HG03442 (cell line): ENCODE data around the gene TRRAP.

Source experiments
- ATAC-seq: cut with Tn5 transposase; IDR thresholded peaks from one replicate; pipeline ENCODE4 v1.9.1; 2021; ENCODE audit warnings: mild to moderate bottlenecking, moderate library complexity; ENCODE audit not compliant: unreplicated experiment

TRRAP gene

DNA sequence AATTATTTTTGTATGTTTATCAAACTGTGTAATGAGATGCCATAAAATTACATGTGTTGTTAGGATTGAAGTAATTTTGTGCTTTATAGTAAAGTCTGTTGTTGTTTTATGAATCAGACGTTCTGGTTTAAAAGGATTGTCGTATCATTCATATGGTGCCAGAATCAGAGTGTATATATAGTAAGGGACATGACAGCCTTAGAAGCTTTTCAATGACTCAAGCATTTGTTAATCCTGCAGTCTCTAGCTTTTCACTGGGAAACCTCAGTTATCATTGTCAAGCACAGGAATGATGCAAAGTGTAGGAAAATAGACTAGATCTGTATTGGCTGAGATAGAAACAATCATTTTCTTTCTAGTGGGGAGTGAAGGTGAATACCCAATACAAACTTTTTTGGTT lies 57.5 kb downstream of the TRRAP start:
- ATAC-seq = no peak

DNA sequence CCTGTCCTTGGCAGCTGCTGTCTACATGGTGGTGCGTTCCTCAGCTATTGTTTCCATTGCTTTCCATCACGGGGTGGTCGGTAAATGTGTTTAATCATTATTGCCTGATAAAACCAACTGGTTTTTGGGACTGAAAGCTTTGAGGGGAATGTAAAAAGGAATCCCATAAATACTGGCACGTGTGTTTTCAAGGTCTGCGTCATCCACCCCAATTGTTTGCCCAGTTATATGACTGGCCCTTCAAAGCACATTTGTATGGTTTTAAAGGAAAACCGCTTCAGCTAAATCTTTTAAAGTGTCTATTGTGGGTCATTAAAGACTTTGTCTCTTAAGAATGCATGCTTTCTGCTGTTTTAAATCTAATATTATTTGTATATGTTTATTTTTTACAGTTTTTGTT lies 65.0 kb downstream of the TRRAP start:
- ATAC-seq = no peak

DNA sequence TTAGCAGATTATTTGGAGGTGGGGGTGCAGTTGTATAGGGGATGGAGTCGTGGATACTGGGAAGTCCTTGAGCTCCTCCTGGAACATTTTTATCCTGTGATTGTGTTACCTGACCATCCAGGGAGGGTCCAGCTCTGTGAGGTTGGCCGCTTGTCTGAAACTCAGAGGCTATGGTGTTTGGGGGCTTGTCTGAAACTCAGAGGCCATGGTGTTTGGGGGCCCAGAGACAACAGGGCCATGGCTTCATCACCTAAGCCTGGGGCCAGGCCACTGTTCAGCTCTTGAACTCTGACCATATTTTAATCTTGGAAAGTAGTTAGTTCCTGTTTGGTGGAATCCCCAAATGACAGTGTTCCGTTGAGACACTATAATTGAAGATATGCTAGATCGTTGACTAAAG lies 66.1 kb downstream of the TRRAP start:
- no peak for ATAC-seq

DNA sequence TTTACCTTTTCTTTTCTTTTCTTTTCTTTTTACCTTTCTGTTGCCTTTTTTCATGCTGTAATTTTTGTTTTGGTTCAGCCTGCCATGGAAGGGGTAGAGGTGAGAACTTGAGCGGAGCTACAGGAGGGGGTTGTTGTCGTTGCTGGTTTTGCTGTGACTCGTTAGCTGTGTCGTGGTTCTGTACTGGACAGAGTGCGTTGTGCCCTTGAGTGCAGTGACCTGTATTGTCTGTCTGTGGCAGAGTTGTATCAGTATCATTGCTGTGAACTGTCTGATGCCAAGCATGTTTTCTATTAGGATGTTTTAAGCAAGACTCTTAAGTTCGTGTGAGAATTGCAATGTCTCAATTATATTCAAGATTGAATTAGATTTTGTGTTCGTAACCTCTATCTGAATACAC lies 67.5 kb downstream of the TRRAP start:
- no peak for ATAC-seq

DNA sequence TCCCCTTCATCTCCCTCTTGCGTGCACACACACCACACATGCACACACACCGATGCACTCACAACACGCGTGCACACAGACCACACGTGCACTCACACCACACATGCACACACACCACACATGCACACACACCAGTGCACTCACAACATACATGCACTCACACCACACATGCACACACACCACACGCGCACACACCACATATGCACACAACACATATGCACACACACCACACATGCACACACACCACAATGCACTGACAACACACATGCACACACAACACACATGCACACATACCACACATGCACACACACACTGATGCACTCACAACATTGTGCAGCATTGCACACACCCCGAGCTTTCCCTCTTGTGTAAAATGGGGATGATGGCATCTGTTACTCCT lies 68.1 kb downstream of the TRRAP start:
- no peak for ATAC-seq

DNA sequence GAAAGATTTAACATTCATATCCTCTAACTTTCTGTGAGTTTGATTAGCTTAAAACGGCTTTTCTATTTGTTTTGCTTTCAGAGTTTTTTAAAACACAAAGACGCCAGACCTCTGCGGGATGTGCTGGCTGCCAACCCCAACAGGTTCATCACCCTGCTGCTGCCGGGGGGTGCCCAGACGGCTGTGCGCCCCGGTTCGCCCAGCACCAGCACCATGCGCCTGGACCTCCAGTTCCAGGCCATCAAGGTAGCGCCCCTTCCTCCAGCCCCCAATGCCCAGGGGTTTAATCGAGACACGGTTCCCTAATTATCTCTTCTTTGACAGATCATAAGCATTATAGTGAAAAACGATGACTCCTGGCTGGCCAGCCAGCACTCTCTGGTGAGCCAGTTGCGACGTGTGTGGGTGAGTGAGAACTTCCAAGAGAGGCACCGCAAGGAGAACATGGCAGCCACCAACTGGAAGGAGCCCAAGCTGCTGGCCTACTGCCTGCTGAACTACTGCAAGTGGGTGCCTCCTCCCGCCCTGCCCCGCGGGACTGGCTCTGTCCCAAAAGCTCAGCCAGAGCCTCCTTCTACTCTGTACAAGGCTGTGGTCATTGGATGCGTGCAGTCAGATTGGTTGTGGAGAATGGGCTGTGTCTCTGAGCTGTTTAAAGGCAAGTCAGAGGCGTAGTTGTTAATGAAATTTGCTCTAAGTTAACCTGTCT lies 71.2 kb downstream of the TRRAP start:
- ATAC-seq = no peak

DNA sequence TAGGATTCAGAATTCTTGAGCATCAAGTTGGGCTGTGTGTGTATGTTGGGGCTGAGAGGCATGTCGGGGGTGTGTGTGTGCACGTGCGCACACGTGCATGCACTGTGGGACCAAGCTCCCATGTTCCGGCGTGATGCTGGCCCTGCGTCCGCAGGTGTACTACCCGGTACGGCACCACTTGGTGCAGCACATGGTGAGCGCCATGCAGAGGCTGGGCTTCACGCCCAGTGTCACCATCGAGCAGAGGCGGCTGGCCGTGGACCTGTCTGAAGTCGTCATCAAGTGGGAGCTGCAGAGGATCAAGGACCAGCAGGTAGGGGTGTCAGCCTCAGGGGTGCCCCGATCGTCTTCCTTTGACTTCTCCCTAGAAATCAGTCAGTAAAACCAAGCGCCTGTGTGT lies 77.7 kb downstream of the TRRAP start:
- ATAC-seq = no peak

DNA sequence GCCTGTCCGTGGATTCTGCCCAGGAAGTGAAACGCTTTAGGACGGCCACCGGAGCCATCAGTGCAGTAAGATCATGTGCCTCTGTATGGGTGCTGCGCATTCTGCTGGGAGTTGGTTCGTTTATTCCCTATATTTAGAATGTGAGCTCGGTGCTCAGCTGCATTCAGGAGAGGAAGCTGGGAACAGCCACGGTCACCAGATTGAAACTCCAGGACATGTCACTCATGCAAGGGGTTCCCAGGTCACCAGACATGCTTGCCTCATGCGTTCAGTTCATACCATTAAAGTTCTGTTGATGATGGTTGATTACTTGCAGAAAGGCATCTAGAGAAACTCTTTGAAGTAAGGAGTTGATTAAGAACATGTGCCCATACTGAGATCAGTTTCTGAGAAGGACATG lies 78.1 kb downstream of the TRRAP start:
- no peak for ATAC-seq

DNA sequence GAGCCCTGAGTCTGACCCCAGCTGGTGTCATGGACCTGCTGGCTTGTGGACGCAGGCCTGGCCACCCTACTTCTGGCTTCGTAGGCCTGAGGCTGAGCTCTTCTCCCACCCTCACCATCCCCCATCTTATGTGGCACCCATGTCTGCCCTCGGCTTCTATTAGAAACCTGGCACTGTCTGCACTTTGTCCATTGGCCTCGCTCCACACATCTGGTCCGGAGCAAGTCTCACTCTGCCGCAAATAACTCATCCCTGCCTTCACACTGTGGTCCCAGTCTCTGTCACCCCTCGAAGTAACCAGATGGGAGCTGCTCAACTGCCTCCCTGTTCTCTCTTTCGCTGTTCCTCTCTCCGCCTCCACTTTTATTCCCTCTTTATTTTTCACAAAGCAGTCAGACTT lies 78.6 kb downstream of the TRRAP start:
- ATAC-seq = no peak

DNA sequence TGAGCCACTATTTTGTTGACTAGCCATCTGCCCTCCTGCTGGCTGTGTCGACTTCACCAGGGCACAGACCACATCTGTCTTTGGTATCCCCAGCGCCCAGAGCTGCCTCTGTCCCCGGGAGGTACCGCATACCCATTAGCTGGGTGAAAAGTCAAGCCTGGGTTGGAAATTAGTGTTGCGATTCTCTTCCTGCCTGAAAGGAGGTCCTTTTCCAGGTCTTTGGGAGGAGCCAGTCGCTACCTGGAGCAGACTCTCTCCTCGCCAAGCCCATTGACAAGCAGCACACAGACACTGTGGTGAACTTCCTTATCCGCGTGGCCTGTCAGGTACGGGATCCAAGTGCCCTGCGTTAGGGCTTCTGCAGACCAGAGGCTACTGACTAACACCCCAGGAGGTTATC lies 79.4 kb downstream of the TRRAP start:
- no peak for ATAC-seq

DNA sequence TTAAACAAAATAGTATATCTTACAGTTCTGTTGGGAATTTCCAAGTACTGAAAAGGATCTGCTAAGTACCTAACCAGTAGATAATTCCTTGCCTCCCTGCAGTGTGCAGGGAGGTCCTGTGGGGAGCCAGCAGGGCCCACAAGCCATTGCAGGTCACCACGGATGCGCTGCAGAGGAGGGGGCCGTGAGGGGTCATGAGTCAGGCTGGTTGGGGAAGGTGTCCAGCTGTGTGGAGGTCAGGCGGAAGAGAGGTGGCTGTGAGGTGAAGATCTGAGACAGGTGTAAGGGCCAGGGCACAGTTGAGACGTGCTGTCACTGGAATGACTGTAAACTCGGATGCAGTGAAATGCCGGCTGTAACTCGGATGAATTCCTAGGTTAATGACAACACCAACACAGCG lies 80.6 kb downstream of the TRRAP start:
- ATAC-seq = no peak

DNA sequence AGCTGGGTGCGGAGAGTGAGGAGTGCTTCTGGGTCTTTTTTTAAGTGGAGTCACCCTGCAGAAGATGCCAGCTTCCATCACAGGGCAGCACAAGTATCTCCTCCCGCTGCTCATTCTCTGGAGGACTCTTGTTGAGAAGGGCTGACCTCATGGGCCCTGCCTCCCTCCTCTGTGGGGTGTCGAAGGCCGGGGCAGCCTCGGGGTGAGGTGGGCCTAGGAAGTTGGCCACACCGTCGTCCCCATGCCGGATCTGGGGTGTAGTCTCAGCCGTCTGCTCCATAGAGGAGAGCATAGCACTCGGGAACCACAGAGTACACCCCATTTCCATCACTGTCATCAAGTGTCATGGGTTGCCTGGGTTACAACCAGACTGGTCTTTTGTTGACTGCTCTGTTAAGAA lies 85.0 kb downstream of the TRRAP start:
- ATAC-seq = no peak

DNA sequence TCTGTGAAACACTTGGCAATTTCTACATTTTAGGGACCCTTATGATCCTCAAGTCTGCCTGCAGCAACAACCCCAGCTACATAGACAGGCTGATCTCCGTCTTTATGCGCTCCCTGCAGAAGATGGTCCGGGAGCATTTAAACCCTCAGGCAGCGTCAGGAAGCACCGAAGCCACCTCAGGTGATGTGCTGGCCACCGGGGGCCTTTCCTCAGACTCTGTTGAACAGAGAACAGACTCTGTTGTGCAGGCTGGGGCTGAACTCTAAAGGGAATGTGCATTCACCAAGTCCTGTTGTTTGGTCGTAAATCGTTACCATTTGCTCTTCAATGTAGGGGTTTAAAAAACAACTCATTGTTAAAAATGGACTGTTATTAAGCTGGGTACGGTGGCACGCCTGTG lies 86.3 kb downstream of the TRRAP start:
- ATAC-seq = no peak

DNA sequence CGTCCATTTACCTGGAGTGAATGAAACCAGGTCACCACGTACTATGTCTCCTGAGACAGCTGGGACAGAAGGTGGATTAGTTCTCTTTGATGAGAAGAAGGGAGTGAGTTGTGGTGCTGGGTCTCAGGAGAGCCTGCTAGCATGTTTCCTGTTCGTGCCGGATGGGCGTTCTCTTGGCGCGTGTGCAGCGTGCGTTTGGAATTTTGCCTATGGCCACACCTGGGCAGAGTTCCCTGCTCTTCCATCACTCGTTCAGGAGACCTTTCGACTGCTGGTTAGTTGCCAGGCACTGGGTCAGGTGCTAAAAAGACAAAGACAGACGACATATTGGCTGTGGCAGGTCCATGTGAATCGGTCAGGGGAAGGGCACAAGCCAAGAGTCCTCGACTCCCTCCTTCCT lies 90.3 kb downstream of the TRRAP start:
- no peak for ATAC-seq

DNA sequence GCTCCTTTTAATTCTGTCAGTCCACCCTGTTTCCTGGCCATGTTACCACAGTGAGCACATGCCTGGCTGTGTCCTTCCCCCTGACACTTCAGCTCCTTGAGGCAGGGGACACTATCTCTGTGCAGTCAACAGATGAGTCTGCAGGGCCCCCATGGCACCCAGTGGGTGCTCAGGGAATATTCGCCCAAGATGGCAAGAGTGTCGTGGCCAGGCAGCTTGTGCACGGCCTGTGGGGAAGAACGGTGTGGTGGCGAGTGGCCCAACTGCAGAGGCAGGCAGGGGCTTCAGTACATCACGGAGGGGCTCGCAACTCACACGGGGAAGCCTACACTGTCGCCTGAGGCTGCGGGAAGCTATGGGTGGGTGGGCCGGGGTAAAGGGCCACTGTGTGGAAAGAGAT lies 91.1 kb downstream of the TRRAP start:
- ATAC-seq = no peak

DNA sequence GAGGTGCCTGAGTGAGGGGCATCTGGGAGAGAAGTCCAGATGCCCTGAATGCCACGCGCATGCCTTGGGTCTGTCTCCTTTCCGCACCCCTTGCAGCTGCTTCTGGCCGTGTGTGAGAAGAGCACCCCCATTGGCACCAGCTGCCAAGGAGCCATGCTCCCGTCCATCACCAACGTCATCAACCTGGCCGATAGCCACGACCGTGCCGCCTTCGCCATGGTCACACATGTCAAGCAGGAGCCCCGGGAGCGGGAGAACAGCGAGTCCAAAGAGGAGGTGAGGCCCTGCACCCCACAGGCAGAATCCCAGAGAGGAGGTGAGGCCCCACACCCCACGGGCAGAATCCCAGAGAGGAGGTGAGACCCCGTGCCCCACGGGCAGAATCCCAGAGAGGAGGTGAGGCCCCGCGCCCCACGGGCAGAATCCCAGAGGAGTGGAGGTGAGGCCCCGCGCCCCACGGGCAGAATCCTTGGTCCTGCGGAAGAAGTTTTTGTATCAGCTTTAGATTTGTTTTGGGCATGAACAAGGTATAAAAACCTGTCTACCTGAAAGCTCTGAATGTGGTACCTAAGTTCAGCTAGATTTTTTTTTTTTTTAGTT lies 91.8 kb downstream of the TRRAP start:
- ATAC-seq = no peak

DNA sequence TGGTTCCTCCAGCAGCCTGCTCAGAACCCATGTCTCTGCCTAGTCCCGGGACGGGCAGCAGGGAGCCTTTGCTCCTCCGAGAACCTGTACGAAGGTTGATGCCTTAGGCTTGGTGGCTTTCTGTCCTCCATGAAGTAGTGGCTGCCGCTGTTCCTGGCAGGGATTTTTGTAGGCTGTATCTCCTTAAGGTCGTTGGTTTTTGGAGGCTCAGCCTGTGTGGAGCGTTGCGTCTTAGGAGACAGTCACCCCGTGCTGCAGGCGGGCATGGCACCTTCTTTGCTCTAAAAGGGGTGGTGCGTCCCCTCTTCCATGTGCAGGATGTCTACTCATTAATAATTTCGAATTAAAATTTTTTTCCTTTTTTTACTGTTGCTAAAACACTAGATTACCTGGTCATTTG lies 92.5 kb downstream of the TRRAP start:
- no peak for ATAC-seq

DNA sequence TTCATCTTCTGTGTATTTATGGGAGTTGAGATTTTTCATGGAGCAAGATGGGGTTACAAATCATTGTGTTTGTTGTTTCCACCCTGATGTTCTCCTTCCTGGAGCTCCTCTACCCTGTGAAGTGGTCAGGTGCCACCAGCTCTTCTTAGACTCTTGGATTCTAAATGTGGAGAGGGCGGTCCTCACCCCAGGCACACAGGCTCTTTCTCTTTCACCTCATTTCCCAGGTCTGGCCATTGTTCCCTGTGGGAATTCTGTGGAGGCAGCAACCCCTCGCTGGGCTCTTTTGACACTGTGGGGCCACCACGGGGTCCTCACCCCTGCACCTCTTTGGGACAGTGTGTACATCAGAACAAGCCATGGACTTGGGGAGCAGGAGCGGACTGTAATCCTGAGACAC lies 95.9 kb downstream of the TRRAP start:
- no peak for ATAC-seq

DNA sequence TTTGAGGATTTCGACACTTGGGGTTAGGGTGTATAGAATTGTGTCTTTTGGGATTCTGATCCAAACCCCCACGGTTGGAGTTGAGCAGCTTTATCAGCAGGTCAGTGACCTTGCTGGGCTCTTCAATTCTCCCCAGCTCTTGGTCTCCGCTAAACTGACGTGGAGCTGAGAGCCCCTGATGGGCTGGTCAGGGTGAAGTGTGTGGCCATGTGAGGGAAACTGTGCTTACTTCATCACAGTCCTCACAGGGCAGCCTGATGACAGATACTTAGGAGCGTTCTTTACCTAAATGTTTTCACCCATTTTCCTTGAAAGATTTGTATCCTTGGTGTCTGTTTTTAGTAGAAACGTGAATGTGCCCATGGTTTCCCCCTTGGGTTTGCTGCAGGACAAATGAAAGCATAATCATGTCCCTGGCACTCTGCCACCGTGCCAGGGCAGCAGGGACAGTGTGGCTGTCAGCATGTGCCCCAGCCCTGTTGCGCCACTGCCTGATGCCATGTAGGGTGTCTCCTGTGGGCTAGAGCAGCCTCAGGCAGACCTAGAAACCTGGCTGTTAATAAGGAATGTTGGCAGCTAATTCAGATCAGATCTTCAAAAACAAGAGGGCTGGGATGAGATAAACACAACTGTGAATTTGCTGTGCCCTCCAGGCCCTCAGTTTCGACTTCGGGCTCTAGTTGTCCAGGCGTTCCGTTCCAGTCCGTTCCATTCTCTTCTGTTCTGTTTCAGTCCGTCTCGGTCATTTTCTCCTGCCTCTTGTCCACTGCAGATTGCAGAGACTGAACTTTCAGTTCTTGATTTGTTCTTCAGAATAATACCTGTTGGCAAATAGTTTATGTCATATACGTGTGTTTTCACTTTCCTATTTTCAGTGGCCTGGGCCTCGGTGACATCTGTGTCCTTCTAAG lies 96.8 kb downstream of the TRRAP start:
- no peak for ATAC-seq

DNA sequence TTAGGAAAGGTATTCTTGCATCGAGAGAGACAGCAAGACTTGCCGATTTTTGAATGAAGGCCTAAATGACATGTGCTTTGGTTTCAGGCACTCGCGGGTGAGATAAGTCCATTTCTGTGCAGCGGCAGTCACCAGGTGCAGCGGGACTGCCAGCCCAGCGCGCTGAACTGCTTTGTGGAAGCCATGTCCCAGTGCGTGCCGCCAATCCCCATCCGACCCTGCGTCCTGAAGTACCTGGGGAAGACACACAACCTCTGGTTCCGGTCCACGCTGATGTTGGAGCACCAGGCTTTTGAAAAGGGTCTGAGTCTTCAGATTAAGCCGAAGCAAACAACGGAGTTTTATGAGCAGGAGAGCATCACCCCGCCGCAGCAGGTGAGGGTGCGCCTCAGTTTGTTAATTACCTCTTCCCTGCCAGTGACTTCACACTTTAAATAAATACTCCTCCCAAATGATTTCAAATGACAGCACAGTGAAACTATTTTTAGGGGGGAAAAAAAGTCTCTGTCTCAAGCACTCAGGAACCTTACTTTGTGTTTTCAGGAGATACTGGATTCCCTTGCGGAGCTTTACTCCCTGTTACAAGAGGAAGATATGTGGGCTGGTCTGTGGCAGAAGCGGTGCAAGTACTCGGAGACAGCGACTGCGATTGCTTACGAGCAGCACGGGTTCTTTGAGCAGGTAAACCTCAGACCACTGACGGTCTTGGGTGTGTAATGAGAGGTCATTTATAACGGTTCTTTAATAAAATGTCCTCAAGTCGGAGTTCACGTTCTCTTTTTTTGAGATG lies 98.3 kb downstream of the TRRAP start:
- no peak for ATAC-seq

DNA sequence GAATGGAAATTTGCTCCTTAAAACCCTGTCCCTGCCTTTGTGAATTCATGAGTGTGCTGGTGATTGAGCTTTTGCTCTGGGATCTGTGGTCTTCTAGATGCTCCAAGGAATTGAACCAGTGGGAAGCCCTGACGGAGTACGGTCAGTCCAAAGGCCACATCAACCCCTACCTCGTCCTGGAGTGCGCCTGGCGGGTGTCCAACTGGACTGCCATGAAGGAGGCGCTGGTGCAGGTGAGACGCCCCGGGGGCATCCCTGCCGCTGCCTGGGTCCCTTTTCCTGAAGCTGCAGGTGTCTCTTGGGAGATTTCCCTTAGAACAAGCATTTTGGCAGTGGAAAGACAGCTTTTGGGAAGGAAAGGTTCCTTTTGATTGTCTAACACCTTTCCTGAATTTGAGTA lies 100.3 kb downstream of the TRRAP start:
- no peak for ATAC-seq
